HCT116 (cell line): ENCODE measurements around the gene URB1. TPM values are rescaled to one million over a fixed set of nuclear protein-coding genes. Genes with fewer than 3 reads are reported as not detected.

ENCODE experiments used
- ATAC-seq: fragments of 200-7000 bp; cut with Tn5 transposase; 2 replicates; pipeline ENCODE4 v1.9.1; 2020; ENCODE audit warnings: mild to moderate bottlenecking, moderate library complexity
- BruUV-seq: library from RNA; stranded (reverse); fragments of 400-500 nt; replicated peaks from 2 replicates; lab custom pipeline; 2021; lab: Mats Ljungman, UMichigan
- CTCF ChIA-PET: fragments of 300-600 bp; sonication (Branson Sonifier 250); formaldehyde crosslinking; loops from one replicate; lab custom pipeline; 2021; ENCODE audit warnings: antibody characterized with exemption; lab: Charles Lee
- POLR2A ChIA-PET: fragments of 300-600, 350-600 bp; sonication (Branson Sonifier 250); formaldehyde crosslinking; loops from one replicate; lab custom pipeline; 2021; ENCODE audit warnings: antibody characterized with exemption; lab: Charles Lee
- RAD21 ChIA-PET, 2 experiments: fragments of 300-600 bp; sonication (Branson Sonifier 250); formaldehyde crosslinking; loops; one replicate each; lab custom pipeline; 2023; ENCODE audit warnings: low total read pairs in 2 of 2; ENCODE audit not compliant: uncharacterized antibody in 2 of 2, unreplicated experiment in 2 of 2, low non-redundant PET in 1 of 2; lab: Charles Lee
- DNase-seq: peaks from one replicate; pipeline ENCODE4 v3.0.0-alpha.2; 2010; ENCODE audit warnings: low read depth, low spot score
- H2AFZ ChIP-seq: fragments of 200-600 bp; shearing (Covaris generic), sonication (generic); 2 replicates; pipeline ENCODE4 v1.6.1; 2017; ENCODE audit warnings: low read depth, mixed run types, mixed read lengths, antibody characterized with exemption, low read length; ENCODE audit not compliant: poor library complexity, severe bottlenecking
- H3K27ac ChIP-seq: 2 replicates; pipeline ENCODE4 v1.5.1; 2012; ENCODE audit warnings: low read depth, low read length
- H3K27me3 ChIP-seq: fragments of 200-600 bp; sonication (generic); 2 replicates; pipeline ENCODE4 v1.6.1; 2016; ENCODE audit warnings: mixed run types, low read length, mixed read lengths; ENCODE audit not compliant: insufficient read depth
- H3K36me3 ChIP-seq, 2 experiments: fragments of 200-500 bp in 1 of 2; fragments of 200-600 bp in 1 of 2; sonication (Bioruptor generic) in 1 of 2; sonication (generic) in 1 of 2; 2 replicates each; pipeline versions ENCODE4 v1.5.1 to v1.6.1; 2014 to 2016; ENCODE audit warnings: low read length in 2 of 2, inconsistent platforms in 1 of 2, mixed read lengths in 1 of 2, mixed run types in 1 of 2; ENCODE audit not compliant: insufficient read depth in 2 of 2, control insufficient read depth in 1 of 2
- H3K4me1 ChIP-seq, 2 experiments: fragments of 200-600 bp in 1 of 2; sonication (generic) in 1 of 2; 2 replicates each; pipeline versions ENCODE4 v1.5.1 to v1.6.1; 2012 to 2017; ENCODE audit warnings: low read length in 2 of 2, inconsistent platforms in 1 of 2, mild to moderate bottlenecking in 1 of 2, mixed read lengths in 1 of 2, mixed run types in 1 of 2, moderate library complexity in 1 of 2; ENCODE audit not compliant: insufficient read depth in 2 of 2, control insufficient read depth in 1 of 2
- H3K4me2 ChIP-seq: fragments of 200-600 bp; sonication (generic); 2 replicates; pipeline ENCODE4 v1.6.1; 2017; ENCODE audit warnings: mixed run types, low read length, mixed read lengths
- H3K4me3 ChIP-seq, 2 experiments: fragments of 200-600 bp in 1 of 2; sonication (generic) in 1 of 2; replicated peaks in 1 of 2; 2 replicates each; pipeline ENCODE4 v1.5.1; 2011 to 2016; ENCODE audit warnings: low read length in 2 of 2, control low read depth in 1 of 2, low read depth in 1 of 2, mild to moderate bottlenecking in 1 of 2, mixed read lengths in 1 of 2, mixed run types in 1 of 2
- H3K79me2 ChIP-seq: fragments of 200-600 bp; sonication (generic); 2 replicates; pipeline ENCODE4 v1.6.1; 2017; ENCODE audit warnings: mild to moderate bottlenecking, mixed run types, low read length, moderate library complexity, mixed read lengths; ENCODE audit not compliant: insufficient read depth
- H3K9ac ChIP-seq: fragments of 200-600 bp; sonication (generic); 2 replicates; pipeline ENCODE4 v1.6.1; 2016; ENCODE audit warnings: low read length, mixed read lengths
- H3K9me2 ChIP-seq: fragments of 200-600 bp; sonication (generic), shearing (Covaris generic); 2 replicates; pipeline ENCODE4 v1.6.1; 2017; ENCODE audit warnings: mixed run types, mild to moderate bottlenecking, moderate library complexity; ENCODE audit not compliant: insufficient read depth
- H3K9me3 ChIP-seq, 2 experiments: fragments of 200-500 bp in 1 of 2; fragments of 200-600 bp in 1 of 2; sonication (Bioruptor generic) in 1 of 2; sonication (generic) in 1 of 2; 2 replicates each; pipeline ENCODE4 v1.6.1; 2014 to 2017; ENCODE audit warnings: low read length in 2 of 2, mixed read lengths in 2 of 2, inconsistent platforms in 1 of 2, low read depth in 1 of 2, mild to moderate bottlenecking in 1 of 2, mixed run types in 1 of 2, moderate library complexity in 1 of 2; ENCODE audit not compliant: control insufficient read depth in 1 of 2, insufficient read depth in 1 of 2
- H4K20me1 ChIP-seq: fragments of 200-600 bp; sonication (generic), shearing (Covaris generic); 2 replicates; pipeline ENCODE4 v1.6.1; 2017; ENCODE audit warnings: mixed run types, mild to moderate bottlenecking, moderate library complexity; ENCODE audit not compliant: insufficient read depth
- CBX3 ChIP-seq: IDR thresholded peaks from 2 replicates; pipeline ENCODE4 v1.6.1; 2012; ENCODE audit warnings: low read depth
- CEBPB ChIP-seq: IDR thresholded peaks from 2 replicates; pipeline ENCODE4 v1.6.1; 2012; ENCODE audit warnings: low read depth
- CTCF ChIP-seq, 3 experiments: fragments of 200-600 bp in 1 of 3; sonication (generic) in 1 of 3; IDR thresholded peaks in 2 of 3; conservative IDR thresholded peaks in 1 of 3; 2 replicates each; pipeline ENCODE4 v1.5.1; 2012 to 2017; ENCODE audit warnings: low read depth in 2 of 3, low read length in 2 of 3, antibody characterized with exemption in 1 of 3, borderline replicate concordance in 1 of 3, control low read depth in 1 of 3, mild to moderate bottlenecking in 1 of 3, mixed read lengths in 1 of 3, mixed run types in 1 of 3, moderate library complexity in 1 of 3; ENCODE audit not compliant: insufficient read depth in 1 of 3
- ELF1 ChIP-seq: IDR thresholded peaks from 2 replicates; pipeline ENCODE4 v1.6.1; 2012; ENCODE audit warnings: low read depth, borderline replicate concordance
- EZH2phosphoT487 ChIP-seq: fragments of 200-600 bp; IDR thresholded peaks from 2 replicates; pipeline ENCODE4 v1.6.1; 2018; ENCODE audit warnings: antibody characterized with exemption, borderline replicate concordance
- JUND ChIP-seq: IDR thresholded peaks from 2 replicates; pipeline ENCODE4 v1.6.1; 2012
- POLR2A ChIP-seq: IDR thresholded peaks from 2 replicates; pipeline ENCODE4 v1.7.0; 2011; ENCODE audit warnings: borderline replicate concordance; ENCODE audit not compliant: insufficient read depth, insufficient read length; ENCODE audit errors: extremely low read depth
- POLR2AphosphoS5 ChIP-seq: IDR thresholded peaks from 2 replicates; pipeline ENCODE4 v1.6.1; 2011; ENCODE audit warnings: mild to moderate bottlenecking, low read depth, low read length, moderate library complexity
- RAD21 ChIP-seq: IDR thresholded peaks from 2 replicates; pipeline ENCODE4 v1.6.1; 2012; ENCODE audit warnings: low read depth, mild to moderate bottlenecking
- REST ChIP-seq: IDR thresholded peaks from 2 replicates; pipeline ENCODE4 v1.6.1; 2012; ENCODE audit warnings: low read depth
- SRF ChIP-seq: IDR thresholded peaks from 2 replicates; pipeline ENCODE4 v1.6.1; 2012; ENCODE audit warnings: low read depth
- TCF7L2 ChIP-seq: IDR thresholded peaks from 2 replicates; pipeline ENCODE4 v1.7.0; 2011; ENCODE audit warnings: borderline replicate concordance, inconsistent platforms; ENCODE audit not compliant: insufficient read depth, insufficient read length; ENCODE audit errors: extremely low read depth
- ZFX ChIP-seq: fragments of 450-650 bp; IDR thresholded peaks from 2 replicates; pipeline ENCODE4 v1.6.1; 2017
- ZNF274 ChIP-seq: fragments of 200-500 bp; sonication (Bioruptor generic); IDR thresholded peaks from 2 replicates; pipeline ENCODE4 v1.6.1; 2014; ENCODE audit warnings: mild to moderate bottlenecking, low read depth, low read length, inconsistent platforms
- intact Hi-C: fragments of 100-400 bp; cut with micrococcal nuclease; formaldehyde crosslinking; loops from 2 replicates; pipeline ENCODE4 v1.10.0; 2022
- total RNA-seq: library from RNA; stranded (reverse); gene quantifications from one replicate; pipeline ENCODE4 v1.2.1, GENCODE V29; 2021; ENCODE audit not compliant: unreplicated experiment
- TF ChIP-seq, protein P1 (sequence below): IDR thresholded peaks from 2 replicates; pipeline ENCODE4 v1.6.1; 2012
- TF ChIP-seq, protein P2 (sequence below): IDR thresholded peaks from 2 replicates; pipeline ENCODE4 v1.6.1; 2011; ENCODE audit warnings: mild to moderate bottlenecking, low read length, moderate library complexity; ENCODE audit not compliant: insufficient replicate concordance; ENCODE audit errors: extremely low read depth
- TF ChIP-seq, protein P3 (sequence below): IDR thresholded peaks from 2 replicates; pipeline ENCODE4 v1.6.1; 2012

The URB1 gene
- total RNA-seq, 1 experiment from 2014 or later: 28.3 TPM

DNA sequence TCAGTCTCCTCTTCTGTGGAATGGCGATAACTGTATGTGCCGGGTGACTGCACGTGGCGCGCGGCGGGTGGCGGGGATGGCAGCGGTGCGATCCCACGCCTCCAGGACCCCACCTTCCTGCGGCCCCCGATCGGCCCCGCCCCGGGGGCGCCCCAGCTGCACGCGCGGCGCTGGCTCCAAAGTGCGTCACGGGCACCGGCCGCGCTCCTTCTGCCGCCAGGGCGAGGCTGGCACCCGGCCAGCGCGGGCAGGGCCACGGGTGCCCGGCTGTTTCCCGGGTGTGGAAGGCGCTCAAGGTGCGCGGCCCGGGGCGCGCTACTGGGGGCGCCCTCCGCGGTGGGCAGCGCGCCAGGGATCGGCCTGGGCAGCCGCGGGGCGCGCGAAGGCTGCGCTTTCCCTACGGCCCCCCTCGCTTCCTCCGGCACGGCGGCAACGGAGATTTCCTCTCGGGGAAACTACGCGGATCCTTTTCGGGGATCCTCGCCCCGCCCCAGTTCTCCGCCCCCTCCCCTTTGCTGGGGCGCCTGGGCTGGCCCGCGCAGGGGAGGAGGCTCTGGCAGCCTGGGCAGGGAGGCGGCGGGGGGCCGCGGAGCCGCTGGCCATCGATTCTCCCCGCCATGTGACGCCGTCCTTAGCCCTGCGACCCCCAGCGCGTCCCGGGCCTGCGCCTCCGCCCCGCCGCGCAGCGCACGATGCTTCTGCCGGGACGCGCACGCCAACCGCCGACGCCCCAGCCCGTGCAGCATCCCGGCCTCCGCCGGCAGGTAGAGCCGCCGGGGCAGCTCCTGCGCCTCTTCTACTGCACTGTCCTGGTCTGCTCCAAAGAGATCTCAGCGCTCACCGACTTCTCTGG is 19.6 kb upstream of the URB1 start, which contains the start of gene EVA1C:
Gene EVA1C (plus strand): TSS at position 545 of the 853 bp plus-strand sequence. CDS start 148 bp downstream, at position 693.
- intact Hi-C loops: no loop called here
- RAD21 ChIA-PET: no interaction called here
- Histone ChIP-seq H4K20me1 (no peaks in the 10 kb centered on the region), H3K9ac (peak within 1 kb of the TSS; percentile 90), H3K79me2 (peaks cover 48% of the 10 kb centered on the region), H2AFZ (no peak within 1 kb of the TSS), H3K36me3 (peaks cover 0 to 4% of the 10 kb centered on the region in 2 experiments; a peak in 1 of 4 replicates), H3K4me2 (peak within 1 kb of the TSS; percentile 99), H3K4me3 (peak within 1 kb of the TSS; percentile 77 to 85), H3K9me3 (no peaks in the 10 kb centered on the region), H3K9me2 (no peaks in the 10 kb centered on the region), H3K4me1 (peaks cover 29 to 43% of the 10 kb centered on the region in 2 experiments; a peak in 3 of 4 replicates), H3K27ac (peak within 1 kb of the TSS; percentile 98), H3K27me3 (no peaks in the 10 kb centered on the region)
- CTCF ChIA-PET: interaction anchor here (1.1 to 3.7 kb wide), 4 partner anchors 9 to 189 kb away, joined by 3 to 22 read pairs (median 10); no protein-coding TSS in a partner anchor
- no peak for DNase-seq
- ATAC-seq: peak; percentile 65
- BruUV-seq: no TSS peak
- POLR2A ChIA-PET: interaction anchor here (0.5 to 1.2 kb wide), 3 partner anchors 11 to 58 kb away, joined by 3 to 5 read pairs (median 3); no protein-coding TSS in a partner anchor
- no peak for TF ChIP-seq REST
- TF ChIP-seq JUND: no peak
- no peak for TF ChIP-seq ZNF274
- TF ChIP-seq EZH2phosphoT487: no peak
- TF ChIP-seq, protein P1, sequence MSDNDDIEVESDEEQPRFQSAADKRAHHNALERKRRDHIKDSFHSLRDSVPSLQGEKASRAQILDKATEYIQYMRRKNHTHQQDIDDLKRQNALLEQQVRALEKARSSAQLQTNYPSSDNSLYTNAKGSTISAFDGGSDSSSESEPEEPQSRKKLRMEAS: no peak
- no peak for TF ChIP-seq CBX3
- TF ChIP-seq CEBPB: no peak
- no peak for TF ChIP-seq ELF1
- TF ChIP-seq ZFX: peak; percentile 67
- TF ChIP-seq POLR2A: no peak
- TF ChIP-seq, protein P2, sequence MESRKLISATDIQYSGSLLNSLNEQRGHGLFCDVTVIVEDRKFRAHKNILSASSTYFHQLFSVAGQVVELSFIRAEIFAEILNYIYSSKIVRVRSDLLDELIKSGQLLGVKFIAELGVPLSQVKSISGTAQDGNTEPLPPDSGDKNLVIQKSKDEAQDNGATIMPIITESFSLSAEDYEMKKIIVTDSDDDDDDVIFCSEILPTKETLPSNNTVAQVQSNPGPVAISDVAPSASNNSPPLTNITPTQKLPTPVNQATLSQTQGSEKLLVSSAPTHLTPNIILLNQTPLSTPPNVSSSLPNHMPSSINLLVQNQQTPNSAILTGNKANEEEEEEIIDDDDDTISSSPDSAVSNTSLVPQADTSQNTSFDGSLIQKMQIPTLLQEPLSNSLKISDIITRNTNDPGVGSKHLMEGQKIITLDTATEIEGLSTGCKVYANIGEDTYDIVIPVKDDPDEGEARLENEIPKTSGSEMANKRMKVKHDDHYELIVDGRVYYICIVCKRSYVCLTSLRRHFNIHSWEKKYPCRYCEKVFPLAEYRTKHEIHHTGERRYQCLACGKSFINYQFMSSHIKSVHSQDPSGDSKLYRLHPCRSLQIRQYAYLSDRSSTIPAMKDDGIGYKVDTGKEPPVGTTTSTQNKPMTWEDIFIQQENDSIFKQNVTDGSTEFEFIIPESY: no peak
- no peak; the same call in 1 of the 2 replicates for TF ChIP-seq POLR2AphosphoS5
- no peak for TF ChIP-seq RAD21
- TF ChIP-seq TCF7L2: peak; percentile 60
- TF ChIP-seq CTCF (IDR thresholded peaks at IDR 0.05 in 2 of 3, conservative IDR thresholded peaks at IDR 0.05 in 1 of 3; ENCODE audit: borderline replicate concordance in 1 of 3, insufficient read depth in 1 of 3, low read depth in 2 of 3, low read length in 2 of 3): 0 out of 6 replicates have a peak, but pooled peaks of 2 of the 3 experiments have one; percentile 5 to 14
- TF ChIP-seq SRF: no peak
- TF ChIP-seq, protein P3, sequence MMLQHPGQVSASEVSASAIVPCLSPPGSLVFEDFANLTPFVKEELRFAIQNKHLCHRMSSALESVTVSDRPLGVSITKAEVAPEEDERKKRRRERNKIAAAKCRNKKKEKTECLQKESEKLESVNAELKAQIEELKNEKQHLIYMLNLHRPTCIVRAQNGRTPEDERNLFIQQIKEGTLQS: no peak
